ENCODE data around the gene TSPOAP1.

GRCh38 chr17:58310511-58311428 is 17.8 kb downstream of the TSPOAP1 start:
- TF ChIP-seq TAF1 (IDR thresholded peaks at IDR 0.05; ENCODE audit: borderline replicate concordance, insufficient read depth, low read length) (no peak), POLR2AphosphoS5 (IDR thresholded peaks at IDR 0.05; ENCODE audit: low read depth, low read length) (no peak), FOXP2 (optimal IDR thresholded peaks at IDR 0.05; ENCODE audit: borderline replicate concordance, extremely low read depth, extremely low read length, insufficient read depth) (no peak), SIN3A (IDR thresholded peaks at IDR 0.05; ENCODE audit: borderline replicate concordance, insufficient read depth, low read length) (no peak)
- TF ChIP-seq, protein P1, sequence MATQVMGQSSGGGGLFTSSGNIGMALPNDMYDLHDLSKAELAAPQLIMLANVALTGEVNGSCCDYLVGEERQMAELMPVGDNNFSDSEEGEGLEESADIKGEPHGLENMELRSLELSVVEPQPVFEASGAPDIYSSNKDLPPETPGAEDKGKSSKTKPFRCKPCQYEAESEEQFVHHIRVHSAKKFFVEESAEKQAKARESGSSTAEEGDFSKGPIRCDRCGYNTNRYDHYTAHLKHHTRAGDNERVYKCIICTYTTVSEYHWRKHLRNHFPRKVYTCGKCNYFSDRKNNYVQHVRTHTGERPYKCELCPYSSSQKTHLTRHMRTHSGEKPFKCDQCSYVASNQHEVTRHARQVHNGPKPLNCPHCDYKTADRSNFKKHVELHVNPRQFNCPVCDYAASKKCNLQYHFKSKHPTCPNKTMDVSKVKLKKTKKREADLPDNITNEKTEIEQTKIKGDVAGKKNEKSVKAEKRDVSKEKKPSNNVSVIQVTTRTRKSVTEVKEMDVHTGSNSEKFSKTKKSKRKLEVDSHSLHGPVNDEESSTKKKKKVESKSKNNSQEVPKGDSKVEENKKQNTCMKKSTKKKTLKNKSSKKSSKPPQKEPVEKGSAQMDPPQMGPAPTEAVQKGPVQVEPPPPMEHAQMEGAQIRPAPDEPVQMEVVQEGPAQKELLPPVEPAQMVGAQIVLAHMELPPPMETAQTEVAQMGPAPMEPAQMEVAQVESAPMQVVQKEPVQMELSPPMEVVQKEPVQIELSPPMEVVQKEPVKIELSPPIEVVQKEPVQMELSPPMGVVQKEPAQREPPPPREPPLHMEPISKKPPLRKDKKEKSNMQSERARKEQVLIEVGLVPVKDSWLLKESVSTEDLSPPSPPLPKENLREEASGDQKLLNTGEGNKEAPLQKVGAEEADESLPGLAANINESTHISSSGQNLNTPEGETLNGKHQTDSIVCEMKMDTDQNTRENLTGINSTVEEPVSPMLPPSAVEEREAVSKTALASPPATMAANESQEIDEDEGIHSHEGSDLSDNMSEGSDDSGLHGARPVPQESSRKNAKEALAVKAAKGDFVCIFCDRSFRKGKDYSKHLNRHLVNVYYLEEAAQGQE (IDR thresholded peaks at IDR 0.05; ENCODE audit: insufficient read depth in 1 of 2, low read depth in 2 of 2, low read length in 2 of 2), result no peak

Data from PFSK-1 (cell line).